Osteoblast (primary cell): ENCODE data around the gene GPC5. TPM values are rescaled to one million over a fixed set of nuclear protein-coding genes. Genes with fewer than 3 reads are reported as not detected.

Experiments
- DNase-seq: peaks from one replicate; pipeline ENCODE4 v3.0.0; 2011; ENCODE audit warnings: low spot score, mixed read lengths; ENCODE audit not compliant: insufficient read length; ENCODE audit errors: missing footprints
- H2AFZ ChIP-seq: 2 replicates; pipeline ENCODE4 v1.6.0; 2011; ENCODE audit warnings: mild to moderate bottlenecking, low read length
- H3K27ac ChIP-seq: 2 replicates; pipeline ENCODE4 v1.5.1; 2011; ENCODE audit warnings: mild to moderate bottlenecking, low read depth, low read length, moderate library complexity
- H3K27me3 ChIP-seq: 2 replicates; pipeline ENCODE4 v1.6.0; 2012; ENCODE audit warnings: mild to moderate bottlenecking, control low read depth, inconsistent platforms, low read length, moderate library complexity; ENCODE audit not compliant: insufficient read depth
- H3K36me3 ChIP-seq: 2 replicates; pipeline ENCODE4 v1.5.1; 2011; ENCODE audit warnings: mild to moderate bottlenecking, low read length, control low read depth, moderate library complexity; ENCODE audit not compliant: insufficient read depth
- H3K4me1 ChIP-seq: 2 replicates; pipeline ENCODE4 v1.5.1; 2011; ENCODE audit warnings: mild to moderate bottlenecking, low read length, control low read depth, moderate library complexity; ENCODE audit not compliant: insufficient read depth
- H3K4me2 ChIP-seq: 2 replicates; pipeline ENCODE4 v1.6.0; 2011; ENCODE audit warnings: mild to moderate bottlenecking, low read length; ENCODE audit not compliant: insufficient read depth
- H3K4me3 ChIP-seq: fragments of 200-600 bp; sonication (generic); 3 replicates; pipeline ENCODE4 v1.5.1; 2012; ENCODE audit warnings: mild to moderate bottlenecking, low read length, inconsistent platforms; ENCODE audit not compliant: insufficient read depth
- H3K79me2 ChIP-seq: 2 replicates; pipeline ENCODE4 v1.6.0; 2012; ENCODE audit warnings: mild to moderate bottlenecking, low read length, control low read depth, inconsistent platforms; ENCODE audit not compliant: insufficient read depth
- H3K9me3 ChIP-seq: 2 replicates; pipeline ENCODE4 v1.5.1; 2011; ENCODE audit warnings: low read depth, low read length, control low read depth
- H4K20me1 ChIP-seq: 2 replicates; pipeline ENCODE4 v1.6.0; 2012; ENCODE audit warnings: mild to moderate bottlenecking, low read length, control low read depth; ENCODE audit not compliant: insufficient read depth
- CTCF ChIP-seq: IDR thresholded peaks from 2 replicates; pipeline ENCODE4 v1.5.1; 2011; ENCODE audit warnings: mild to moderate bottlenecking, low read depth, low read length, moderate library complexity; ENCODE audit errors: extremely low read depth
- total RNA-seq: library from RNA; depleted of rRNA; stranded (reverse); fragments of >200 nt; gene quantifications from 2 replicates; pipeline ENCODE4 v1.2.3, GENCODE V29; 2012

The GPC5 gene
- total RNA-seq, 1 donor: 0.36 TPM

- Histone ChIP-seq H3K36me3 (no peaks in the 10 kb centered on the region), H3K4me1 (no peaks in the 10 kb centered on the region), H3K4me2 (no peak overlapping the region)
Measured at GRCh38 chr13:91649456-91649855, 251.0 kb downstream of the GPC5 start.

GRCh38 chr13:91652404-91653301 is 254.2 kb downstream of the GPC5 start:
- H3K4me3 ChIP-seq: no peak overlapping the region
- H3K4me2 ChIP-seq: no peak overlapping the region
- no peaks in the 10 kb centered on the region for H3K4me1 ChIP-seq
- no peak for DNase-seq
- no peaks in the 10 kb centered on the region for H3K27me3 ChIP-seq
- no peaks in the 10 kb centered on the region for H3K36me3 ChIP-seq
- H3K27ac ChIP-seq: no peak overlapping the region
- no peaks in the 10 kb centered on the region for H3K79me2 ChIP-seq
- no peaks in the 10 kb centered on the region for H4K20me1 ChIP-seq
- no peak for TF ChIP-seq CTCF
- H2AFZ ChIP-seq: no peak overlapping the region
- peaks cover 8% of the 10 kb centered on the region for H3K9me3 ChIP-seq

More at GRCh38 chr13:91649456-91649855, 251.0 kb downstream of the GPC5 start:
- DNase-seq: no peak
- Histone ChIP-seq H2AFZ (no peak overlapping the region), H3K9me3 (peaks cover 3% of the 10 kb centered on the region), H3K27me3 (no peaks in the 10 kb centered on the region), H3K79me2 (no peaks in the 10 kb centered on the region), H3K4me3 (no peak overlapping the region), H3K27ac (no peak overlapping the region), H4K20me1 (no peaks in the 10 kb centered on the region)
- no peak for TF ChIP-seq CTCF

GRCh38 chr13:91655731-91656130 is 257.3 kb downstream of the GPC5 start:
- no peak overlapping the region for H2AFZ ChIP-seq

More at GRCh38 chr13:91655731-91656130, 257.3 kb downstream of the GPC5 start:
- Histone ChIP-seq H3K79me2 (no peaks in the 10 kb centered on the region), H4K20me1 (no peaks in the 10 kb centered on the region), H3K4me1 (no peaks in the 10 kb centered on the region), H3K27me3 (no peaks in the 10 kb centered on the region), H3K4me3 (no peak overlapping the region), H3K27ac (no peak overlapping the region), H3K36me3 (no peaks in the 10 kb centered on the region), H3K9me3 (peaks cover 9% of the 10 kb centered on the region), H3K4me2 (no peak overlapping the region)
- DNase-seq: no peak
- TF ChIP-seq CTCF: no peak
